DOHH2 (cell line): ENCODE measurements around the gene QRICH2.

Source experiments
- H3F3A ChIP-seq: fragments of 200-600 bp; sonication (generic), shearing (Covaris generic); 2 replicates; pipeline ENCODE4 v1.6.0; 2016; ENCODE audit warnings: antibody characterized with exemption, mild to moderate bottlenecking; ENCODE audit not compliant: control insufficient read depth, insufficient read depth
- H3K27ac ChIP-seq: fragments of 200-600 bp; sonication (generic); 2 replicates; pipeline ENCODE4 v1.5.1; 2014; ENCODE audit warnings: low read depth, mild to moderate bottlenecking, low read length, moderate library complexity
- H3K27me3 ChIP-seq: fragments of 200-600 bp; sonication (generic); 2 replicates; pipeline ENCODE4 v1.6.1; 2014; ENCODE audit warnings: mild to moderate bottlenecking, low read length, mixed read lengths; ENCODE audit not compliant: control insufficient read depth
- H3K36me3 ChIP-seq: fragments of 200-600 bp; sonication (generic); 2 replicates; pipeline ENCODE4 v1.6.1; 2014; ENCODE audit warnings: mild to moderate bottlenecking, low read length, moderate library complexity, mixed read lengths; ENCODE audit not compliant: control insufficient read depth
- H3K4me1 ChIP-seq: fragments of 200-600 bp; sonication (generic); 2 replicates; pipeline ENCODE4 v1.6.1; 2014; ENCODE audit warnings: mild to moderate bottlenecking, low read length, mixed read lengths; ENCODE audit not compliant: control insufficient read depth
- H3K4me2 ChIP-seq: fragments of 200-600 bp; sonication (generic); 2 replicates; pipeline ENCODE4 v1.6.0; 2014; ENCODE audit warnings: mild to moderate bottlenecking, low read length, moderate library complexity
- H3K4me3 ChIP-seq: fragments of 200-600 bp; sonication (generic); 2 replicates; pipeline ENCODE4 v1.5.1; 2014; ENCODE audit warnings: mild to moderate bottlenecking, low read length, mixed read lengths
- H3K79me2 ChIP-seq: fragments of 200-600 bp; sonication (generic); 2 replicates; pipeline ENCODE4 v1.6.1; 2014; ENCODE audit warnings: mild to moderate bottlenecking, low read length, mixed read lengths; ENCODE audit not compliant: control insufficient read depth
- H3K9me2 ChIP-seq: fragments of 200-600 bp; sonication (generic); replicated peaks from 2 replicates; pipeline ENCODE4 v1.6.1; 2014; ENCODE audit warnings: mild to moderate bottlenecking, low read length, mixed read lengths; ENCODE audit not compliant: control insufficient read depth
- H3K9me3 ChIP-seq: fragments of 200-600 bp; sonication (generic); 2 replicates; pipeline ENCODE4 v1.6.1; 2014; ENCODE audit warnings: antibody characterized with exemption, low read length, mixed read lengths; ENCODE audit not compliant: control insufficient read depth, insufficient read depth
- H4K20me1 ChIP-seq: fragments of 200-600 bp; sonication (generic); 2 replicates; pipeline ENCODE4 v1.6.0; 2014; ENCODE audit warnings: low read depth, mild to moderate bottlenecking, antibody characterized with exemption, low read length, moderate library complexity; ENCODE audit not compliant: control insufficient read depth, insufficient read depth
- EZH2phosphoT487 ChIP-seq: fragments of 200-600 bp; sonication (generic); IDR thresholded peaks from 2 replicates; pipeline ENCODE4 v1.6.1; 2017; ENCODE audit warnings: borderline replicate concordance, mild to moderate bottlenecking, antibody characterized with exemption, low read length, moderate library complexity, mixed read lengths
- TF ChIP-seq, protein P1 (sequence below): fragments of 200-600 bp; sonication (generic); IDR thresholded peaks from one replicate; pipeline ENCODE4 v1.5.1; 2014; ENCODE audit warnings: antibody characterized with exemption, mild to moderate bottlenecking, low read depth, low read length; ENCODE audit not compliant: poor library complexity, severe bottlenecking

Gene QRICH2

GRCh38 chr17:76354747-76355310 is 46.8 kb upstream of the QRICH2 start:
- H3K9me3 ChIP-seq = no peaks in the 10 kb centered on the region
- H3K79me2 ChIP-seq = peaks cover 24% of the 10 kb centered on the region
- H3F3A ChIP-seq = peaks cover 3% of the 10 kb centered on the region
- no peaks in the 10 kb centered on the region for H3K36me3 ChIP-seq
- TF ChIP-seq, protein P1, sequence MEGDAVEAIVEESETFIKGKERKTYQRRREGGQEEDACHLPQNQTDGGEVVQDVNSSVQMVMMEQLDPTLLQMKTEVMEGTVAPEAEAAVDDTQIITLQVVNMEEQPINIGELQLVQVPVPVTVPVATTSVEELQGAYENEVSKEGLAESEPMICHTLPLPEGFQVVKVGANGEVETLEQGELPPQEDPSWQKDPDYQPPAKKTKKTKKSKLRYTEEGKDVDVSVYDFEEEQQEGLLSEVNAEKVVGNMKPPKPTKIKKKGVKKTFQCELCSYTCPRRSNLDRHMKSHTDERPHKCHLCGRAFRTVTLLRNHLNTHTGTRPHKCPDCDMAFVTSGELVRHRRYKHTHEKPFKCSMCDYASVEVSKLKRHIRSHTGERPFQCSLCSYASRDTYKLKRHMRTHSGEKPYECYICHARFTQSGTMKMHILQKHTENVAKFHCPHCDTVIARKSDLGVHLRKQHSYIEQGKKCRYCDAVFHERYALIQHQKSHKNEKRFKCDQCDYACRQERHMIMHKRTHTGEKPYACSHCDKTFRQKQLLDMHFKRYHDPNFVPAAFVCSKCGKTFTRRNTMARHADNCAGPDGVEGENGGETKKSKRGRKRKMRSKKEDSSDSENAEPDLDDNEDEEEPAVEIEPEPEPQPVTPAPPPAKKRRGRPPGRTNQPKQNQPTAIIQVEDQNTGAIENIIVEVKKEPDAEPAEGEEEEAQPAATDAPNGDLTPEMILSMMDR = no peak
- TF ChIP-seq EZH2phosphoT487 = no peak
- no peak overlapping the region for H3K4me3 ChIP-seq
- H3K27me3 ChIP-seq = no peaks in the 10 kb centered on the region
- no peaks in the 10 kb centered on the region for H4K20me1 ChIP-seq
- 0 out of 2 replicates have a peak overlapping the region, but pooled peaks have one; percentile 95 for H3K4me2 ChIP-seq
- no peak overlapping the region for H3K27ac ChIP-seq
- H3K9me2 ChIP-seq = no peaks in the 10 kb centered on the region
- H3K4me1 ChIP-seq = peaks cover 31% of the 10 kb centered on the region

GRCh38 chr17:76354317-76354729 is 46.2 kb upstream of the QRICH2 start:
- Histone ChIP-seq H3K27me3 (no peaks in the 10 kb centered on the region), H3K4me1 (peaks cover 31% of the 10 kb centered on the region), H3K9me2 (no peaks in the 10 kb centered on the region), H3K36me3 (no peaks in the 10 kb centered on the region), H3F3A (peaks cover 3% of the 10 kb centered on the region), H3K27ac (peak overlapping the region; percentile 76; the same call in 1 of the 2 replicates), H3K4me3 (peak overlapping the region; percentile 98), H3K79me2 (peaks cover 24% of the 10 kb centered on the region), H3K9me3 (no peaks in the 10 kb centered on the region), H4K20me1 (no peaks in the 10 kb centered on the region), H3K4me2 (peak overlapping the region; percentile 95)
- no peak for TF ChIP-seq EZH2phosphoT487
- TF ChIP-seq, protein P1 = no peak

GRCh38 chr17:76353599-76354316 is 45.7 kb upstream of the QRICH2 start, which contains the start of gene PRPSAP1:
Gene PRPSAP1, minus strand, starts transcription at chr17:76353916. Its CDS starts 213 bp downstream, at chr17:76353703.
- H3K36me3 ChIP-seq = no peaks in the 10 kb centered on the region
- H3K4me3 ChIP-seq = peak within 1 kb of the TSS; percentile 98
- H3K4me1 ChIP-seq = peaks cover 31% of the 10 kb centered on the region
- H3K9me3 ChIP-seq = no peaks in the 10 kb centered on the region
- peaks cover 3% of the 10 kb centered on the region for H3F3A ChIP-seq
- peak within 1 kb of the TSS; percentile 95 for H3K4me2 ChIP-seq
- TF ChIP-seq, protein P1 = no peak
- no peak for TF ChIP-seq EZH2phosphoT487
- H4K20me1 ChIP-seq = no peaks in the 10 kb centered on the region
- no peaks in the 10 kb centered on the region for H3K27me3 ChIP-seq
- peaks cover 24% of the 10 kb centered on the region for H3K79me2 ChIP-seq
- no peaks in the 10 kb centered on the region for H3K9me2 ChIP-seq
- peak within 1 kb of the TSS; percentile 76 for H3K27ac ChIP-seq
